Smooth muscle cell of the coronary artery (primary cell): ENCODE results near the gene CD1D. TPM values are rescaled to one million over a fixed set of nuclear protein-coding genes. Genes with fewer than 3 reads are reported as not detected.

Source experiments
- total RNA-seq: library from RNA; depleted of rRNA; stranded (reverse); fragments of >200 nt; gene quantifications from 2 replicates; pipeline ENCODE4 v1.2.3, GENCODE V29; 2014; ENCODE audit warnings: low replicate concordance

CD1D gene
- 0.12 and 0.23 TPM in 2 replicates for total RNA-seq

GRCh38 chr1:158180741-158181576 is at the start of gene CD1D:
CD1D (plus strand) TSS chr1:158180895; CDS start chr1:158181102, 207 bp downstream.

Other genes starting within 250 kb of the CD1D start
- 66.8 and 123 TPM in 2 replicates for gene KIRREL1, start 187.2 kb upstream of the CD1D start, total RNA-seq
- gene CD1A, start 73.5 kb downstream of the CD1D start, total RNA-seq, result not detected in 2 replicates
- not detected in 2 replicates for gene CD1C, start 109.0 kb downstream of the CD1D start, total RNA-seq
- not detected in 2 replicates for gene CD1B, start 150.6 kb downstream of the CD1D start, total RNA-seq
- gene CD1E, start 173.0 kb downstream of the CD1D start, total RNA-seq, result not detected in 2 replicates
- not detected in 2 replicates for gene OR10T2, start 218.6 kb downstream of the CD1D start, total RNA-seq
- gene OR10K2, start 245.3 kb downstream of the CD1D start, total RNA-seq, result not detected in 2 replicates